SH-SY5Y (cell line): Measurements from ENCODE around the gene ANXA9.

Experiments used
- GATA2 ChIP-seq: IDR thresholded peaks from 2 replicates; pipeline ENCODE4 v1.6.1; 2011; ENCODE audit warnings: mild to moderate bottlenecking, low read depth, low read length
- GATA3 ChIP-seq: IDR thresholded peaks from 2 replicates; pipeline ENCODE4 v1.6.1; 2011; ENCODE audit warnings: low read depth, mild to moderate bottlenecking, low read length, moderate library complexity

DNA sequence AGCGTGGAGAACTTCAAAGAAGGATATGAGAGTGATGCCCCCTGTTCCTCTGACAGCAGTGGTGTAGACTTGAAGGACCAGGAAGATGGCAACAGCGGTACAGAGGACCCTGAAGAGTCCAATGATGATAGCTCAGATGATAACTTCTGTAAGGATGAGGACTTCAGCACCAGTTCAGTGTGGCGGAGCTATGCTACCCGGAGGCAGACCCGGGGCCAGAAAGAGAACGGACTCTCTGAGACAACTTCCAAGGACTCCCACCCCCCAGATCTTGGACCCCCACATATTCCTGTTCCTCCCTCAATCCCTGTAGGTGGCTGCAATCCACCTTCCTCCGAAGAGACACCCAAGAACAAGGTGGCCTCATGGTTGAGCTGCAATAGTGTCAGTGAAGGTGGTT lies 21.4 kb upstream of the ANXA9 start:
- TF ChIP-seq GATA2 (no peak), GATA3 (no peak)
